Testis (tissue), 2 donors: ENCODE measurements around the gene URB1.

Experiments
- CTCF ChIP-seq, 3 experiments: fragments of 450-650 bp in 2 of 3; fragments of 200-600 bp in 1 of 3; sonication (generic) in 1 of 3; IDR thresholded peaks; one replicate each; pipeline ENCODE4 v1.5.1; 2016 to 2019; ENCODE audit warnings: antibody characterized with exemption in 3 of 3, mild to moderate bottlenecking in 2 of 3, moderate library complexity in 1 of 3
- POLR2A ChIP-seq: fragments of 450-650 bp; IDR thresholded peaks from one replicate; pipeline ENCODE4 v1.6.1; 2017; ENCODE audit warnings: antibody characterized with exemption, mild to moderate bottlenecking, moderate library complexity

- TF ChIP-seq CTCF (IDR thresholded peaks at IDR 0.05) (no peak), POLR2A (no peak)
These were observed 20.1 kb downstream of the URB1 start for GRCh38 chr21:32372755-32373154.
